Epithelial cell of proximal tubule (primary cell): ENCODE results near the gene NUB1. TPM values are rescaled to one million over a fixed set of nuclear protein-coding genes. Genes with fewer than 3 reads are reported as not detected.

Experiments used
- DNase-seq: peaks from one replicate; pipeline ENCODE4 v3.0.0-alpha.2; 2011; ENCODE audit warnings: low read depth
- H3K4me3 ChIP-seq: 2 replicates; pipeline ENCODE4 v1.5.1; 2011; ENCODE audit warnings: low read depth, mild to moderate bottlenecking, low read length
- CTCF ChIP-seq: conservative IDR thresholded peaks from 2 replicates; pipeline ENCODE4 v1.5.1; 2012; ENCODE audit warnings: low read depth, mild to moderate bottlenecking, low read length
- total RNA-seq: library from RNA; depleted of rRNA; stranded (reverse); fragments of >200 nt; gene quantifications from 2 replicates; pipeline ENCODE4 v1.2.3, GENCODE V29; 2015

The NUB1 gene
- total RNA-seq, 1 donor from 2014 or later: 70.7 TPM

- peak overlapping the region; percentile 47 for H3K4me3 ChIP-seq
- DNase-seq: no peak
- peak; percentile 7 for TF ChIP-seq CTCF
These were observed 67.4 kb downstream of the NUB1 start for GRCh38 chr7:151408839-151409666.

DNA sequence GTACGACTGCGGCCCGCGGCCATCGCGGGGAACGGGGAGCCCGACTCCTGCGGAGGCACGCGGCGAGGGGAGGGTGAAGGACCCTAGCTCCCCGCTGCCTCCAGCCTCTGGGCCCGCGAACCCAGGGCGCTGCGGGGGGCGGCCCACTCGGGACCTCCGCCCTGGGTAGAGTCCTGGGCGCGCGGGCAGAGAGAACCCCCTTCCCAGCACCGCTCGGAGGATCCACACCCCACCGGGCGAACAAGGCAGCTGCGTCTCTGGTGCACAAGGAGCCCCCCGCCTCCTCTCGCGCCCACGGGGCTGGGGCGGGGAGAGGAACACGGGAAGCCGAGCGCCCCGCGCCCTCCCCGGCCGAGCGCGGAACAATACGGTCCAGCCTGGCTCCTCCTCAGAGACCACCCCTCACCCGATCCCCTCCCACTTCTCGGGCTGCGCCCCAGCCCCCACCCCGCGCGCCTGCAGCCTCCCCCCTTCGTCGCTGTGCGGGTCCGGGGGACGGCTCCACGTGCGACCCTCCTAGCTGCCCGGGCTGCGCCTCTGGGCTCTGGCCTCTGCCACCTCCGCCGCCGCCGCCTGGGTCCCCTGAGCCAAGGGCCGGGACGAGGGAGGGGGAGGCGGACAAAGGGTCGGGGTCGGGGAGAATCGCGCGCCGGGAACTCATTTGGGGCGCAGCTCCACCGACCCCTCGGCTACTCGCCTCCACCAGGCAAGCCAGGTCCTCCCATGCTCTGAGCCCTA is 68.2 kb downstream of the NUB1 start, which contains the start of gene WDR86:
Gene WDR86, minus strand, starts transcription at position 372 of the 738 bp plus-strand sequence. CDS start 449 bp downstream, outside the sequence.
- TF ChIP-seq CTCF: no peak
- no peak for DNase-seq
- H3K4me3 ChIP-seq: peak within 1 kb of the TSS; percentile 47

DNA sequence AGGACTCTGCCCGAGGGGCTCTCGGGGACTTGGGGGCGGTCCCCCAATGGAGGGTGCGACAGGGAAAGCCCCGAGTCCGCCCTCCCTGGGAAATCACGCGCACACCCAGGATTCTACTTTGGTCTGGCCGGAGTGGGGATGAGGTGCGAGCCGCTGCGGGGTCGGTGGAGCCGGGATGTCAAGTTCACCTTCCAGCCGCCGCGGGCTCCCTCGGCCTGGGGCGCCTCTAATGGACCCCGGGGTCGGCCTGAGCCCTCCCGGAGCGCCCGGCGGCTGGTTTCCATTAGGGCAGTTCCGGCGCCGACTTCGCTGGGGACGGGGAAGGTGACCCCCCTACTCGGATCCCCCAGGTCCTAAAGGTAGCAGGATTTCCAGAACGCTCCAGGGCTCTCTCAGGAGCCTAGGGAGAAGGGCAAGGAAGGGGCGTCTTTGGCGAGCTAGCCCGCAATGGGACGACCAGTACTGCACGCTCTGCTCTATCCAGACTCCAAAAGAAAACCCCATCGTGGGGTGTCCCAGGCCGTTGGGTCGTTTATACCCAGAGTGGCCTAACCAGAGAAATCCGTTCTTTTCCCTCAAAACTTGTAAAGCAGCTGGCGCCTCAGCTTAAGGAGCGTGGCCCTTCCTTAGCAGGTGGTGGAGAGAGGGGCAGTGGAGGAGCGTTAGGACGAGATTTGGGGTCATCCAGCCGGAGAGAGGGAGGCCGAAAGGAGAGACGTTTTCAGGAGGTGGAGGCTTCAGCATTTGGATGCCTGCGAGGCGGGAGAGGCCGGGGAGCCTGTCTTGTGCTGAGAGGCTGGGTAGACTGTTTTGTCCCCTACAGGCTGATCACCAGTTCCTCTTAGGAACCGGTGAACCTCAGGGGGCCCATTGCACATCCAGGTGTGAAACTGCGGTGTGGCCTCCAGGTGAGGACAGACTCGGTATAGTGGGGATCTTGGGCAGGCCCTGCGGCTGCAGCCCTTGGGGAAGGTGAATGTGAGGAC is 69.1 kb downstream of the NUB1 start:
- TF ChIP-seq CTCF: no peak
- DNase-seq: no peak
- peak overlapping the region; percentile 47 for H3K4me3 ChIP-seq

DNA sequence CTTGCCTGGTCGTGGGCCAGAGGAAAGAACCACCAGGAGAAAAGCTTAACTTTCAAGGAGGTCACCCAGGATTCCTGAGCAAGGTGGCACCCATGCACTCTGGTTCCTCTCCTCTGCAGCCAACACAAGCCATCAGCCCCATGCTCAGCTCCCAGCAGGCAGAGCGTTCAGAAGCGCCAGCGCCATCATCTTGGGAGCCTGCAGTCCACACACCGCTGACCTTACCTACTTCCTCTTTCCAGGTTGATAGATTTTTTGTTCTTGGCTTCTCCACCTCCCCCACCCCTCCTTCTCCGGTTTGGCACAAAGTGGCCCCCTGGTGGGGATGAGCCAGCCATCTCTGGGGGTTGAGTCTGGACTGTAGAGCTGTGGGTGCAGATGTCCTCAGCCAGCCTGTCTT is 69.9 kb downstream of the NUB1 start:
- TF ChIP-seq CTCF: no peak
- DNase-seq: no peak

GRCh38 chr7:151412318-151412717 is 70.7 kb downstream of the NUB1 start:
- DNase-seq: no peak
- H3K4me3 ChIP-seq: no peak overlapping the region
- TF ChIP-seq CTCF: no peak

More for the DNA sequence above, 69.9 kb downstream of the NUB1 start:
- H3K4me3 ChIP-seq: no peak overlapping the region

DNA sequence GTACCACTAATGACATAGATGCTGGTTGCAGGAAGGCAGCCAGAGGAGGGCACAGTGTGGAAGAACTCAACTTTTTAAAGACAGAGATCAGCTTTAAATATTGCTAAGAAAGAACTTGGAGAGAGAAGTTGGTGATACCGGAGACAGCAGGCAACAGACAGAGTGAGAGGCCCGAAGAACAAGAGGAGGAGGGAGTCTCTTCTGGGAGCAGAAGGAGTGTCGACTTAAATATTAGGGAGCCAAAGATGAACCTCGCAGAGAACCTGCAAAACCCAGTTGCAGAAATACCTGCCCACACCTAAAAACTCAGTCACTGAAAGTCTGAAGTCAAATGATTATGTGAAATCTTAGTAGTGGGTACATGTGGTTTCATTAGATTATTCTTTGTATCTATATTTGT is 71.6 kb downstream of the NUB1 start:
- DNase-seq: no peak
- no peak for TF ChIP-seq CTCF
- H3K4me3 ChIP-seq: no peak overlapping the region
